ENCODE data around the gene CDC26.

GRCh38 chr9:113250807-113251206 lies 24.6 kb downstream of the CDC26 start:
- no peak for TF ChIP-seq CTCF (IDR thresholded peaks at IDR 0.05)
- TF ChIP-seq POLR2A (IDR thresholded peaks at IDR 0.05): no peak

Data from esophagus squamous epithelium (tissue), 4 donors.